Hepatocyte (in vitro differentiated cells): Measurements from ENCODE around the gene CRACR2A. TPM values are rescaled to one million over a fixed set of nuclear protein-coding genes. Genes with fewer than 3 reads are reported as not detected.

Experiments
- DNase-seq: peaks from one replicate; pipeline ENCODE4 v3.0.0-alpha.2; 2016; ENCODE audit warnings: low spot score
- H2AFZ ChIP-seq: fragments of 200-600 bp; sonication (generic); 2 replicates; pipeline ENCODE4 v1.6.0; 2016; ENCODE audit warnings: antibody characterized with exemption, mild to moderate bottlenecking
- H3K27ac ChIP-seq: fragments of 200-600 bp; sonication (generic); 2 replicates; pipeline ENCODE4 v1.5.1; 2016; ENCODE audit warnings: mild to moderate bottlenecking
- H3K27me3 ChIP-seq: fragments of 200-600 bp; sonication (generic); 2 replicates; pipeline ENCODE4 v1.6.1; 2016
- H3K36me3 ChIP-seq: fragments of 200-600 bp; sonication (generic); replicated peaks from 2 replicates; pipeline ENCODE4 v1.5.1; 2016; ENCODE audit warnings: low read depth; ENCODE audit not compliant: insufficient read depth
- H3K4me1 ChIP-seq: fragments of 200-600 bp; sonication (generic); 2 replicates; pipeline ENCODE4 v1.5.1; 2016; ENCODE audit warnings: mild to moderate bottlenecking, moderate library complexity; ENCODE audit not compliant: insufficient read depth
- H3K4me2 ChIP-seq: fragments of 200-600 bp; sonication (generic); 2 replicates; pipeline ENCODE4 v1.6.0; 2016
- H3K4me3 ChIP-seq: fragments of 200-600 bp; sonication (generic); 2 replicates; pipeline ENCODE4 v1.5.1; 2016; ENCODE audit warnings: mild to moderate bottlenecking
- H3K79me2 ChIP-seq: fragments of 200-600 bp; sonication (generic); 2 replicates; pipeline ENCODE4 v1.6.0; 2017; ENCODE audit warnings: mild to moderate bottlenecking
- H3K9me2 ChIP-seq: fragments of 200-600 bp; sonication (generic); replicated peaks from 2 replicates; pipeline ENCODE4 v1.6.0; 2017; ENCODE audit warnings: mild to moderate bottlenecking; ENCODE audit not compliant: insufficient read depth
- H3K9me3 ChIP-seq: fragments of 200-600 bp; sonication (generic); 2 replicates; pipeline ENCODE4 v1.5.1; 2016; ENCODE audit warnings: low read depth, mild to moderate bottlenecking
- H4K20me1 ChIP-seq: fragments of 200-600 bp; sonication (generic); 2 replicates; pipeline ENCODE4 v1.6.0; 2016; ENCODE audit warnings: mild to moderate bottlenecking; ENCODE audit not compliant: insufficient read depth, poor library complexity, severe bottlenecking
- CTCF ChIP-seq: fragments of 200-600 bp; sonication (generic); IDR thresholded peaks from 2 replicates; pipeline ENCODE4 v1.5.1; 2016; ENCODE audit warnings: antibody characterized with exemption, mild to moderate bottlenecking; ENCODE audit not compliant: poor library complexity
- EZH2 ChIP-seq: fragments of 200-600 bp; sonication (generic); IDR thresholded peaks from 2 replicates; pipeline ENCODE4 v1.6.1; 2016; ENCODE audit warnings: antibody characterized with exemption, mild to moderate bottlenecking, borderline replicate concordance
- EZH2phosphoT487 ChIP-seq: fragments of 200-600 bp; sonication (generic); IDR thresholded peaks from one replicate; pipeline ENCODE4 v1.6.1; 2018; ENCODE audit warnings: antibody characterized with exemption, mild to moderate bottlenecking, low read depth, moderate library complexity; ENCODE audit not compliant: unreplicated experiment, severe bottlenecking
- WGBS: methylation state at CpG from one replicate; pipeline ENCODE4 v1.1.6; 2016; ENCODE audit warnings: low lambda C conversion rate; ENCODE audit errors: missing lambda C conversion rate; 5-methylcytosine and 5-hydroxymethylcytosine counted together
- polyA plus RNA-seq: library from polyadenylated mRNA; unstranded; fragments of >200 nt; fragmentation: Nextera tagmentation; extraction: Ambion mirVana; gene quantifications from 2 replicates; pipeline ENCODE4 v1.2.1, GENCODE V29; 2016
- total RNA-seq: library from RNA; depleted of rRNA; stranded (reverse); fragments of >200 nt; gene quantifications from 2 replicates; pipeline ENCODE4 v1.2.3, GENCODE V29; 2014

Gene CRACR2A
- total and polyA plus RNA-seq, 2 experiments from 2014 or later, result 0.30 to 0.80 TPM

- Histone ChIP-seq H3K9me2 (no peaks in the 10 kb centered on the region), H3K4me2 (no peak overlapping the region), H3K27ac (no peak overlapping the region), H4K20me1 (no peaks in the 10 kb centered on the region), H3K9me3 (no peaks in the 10 kb centered on the region), H3K36me3 (no peaks in the 10 kb centered on the region), H3K4me3 (no peak overlapping the region), H3K4me1 (no peaks in the 10 kb centered on the region), H3K27me3 (peaks cover 29% of the 10 kb centered on the region), H3K79me2 (no peaks in the 10 kb centered on the region), H2AFZ (no peak overlapping the region)
- TF ChIP-seq EZH2 (no peak), CTCF (no peak), EZH2phosphoT487 (no peak)
- WGBS, result 47% methylated on average over 14 of the region's 14 CpGs
- no peak for DNase-seq
These were observed 152.7 kb downstream of the CRACR2A start for GRCh38 chr12:3600039-3600720.

GRCh38 chr12:3598896-3599860 lies 153.7 kb downstream of the CRACR2A start:
- H2AFZ ChIP-seq, result no peak overlapping the region
- H3K36me3 ChIP-seq, result no peaks in the 10 kb centered on the region
- TF ChIP-seq EZH2, result no peak
- 88% methylated on average over 17 of the region's 17 CpGs for WGBS
- H3K27ac ChIP-seq, result no peak overlapping the region
- no peaks in the 10 kb centered on the region for H3K9me3 ChIP-seq
- no peaks in the 10 kb centered on the region for H3K4me1 ChIP-seq
- H3K9me2 ChIP-seq, result no peaks in the 10 kb centered on the region
- no peak overlapping the region for H3K4me2 ChIP-seq
- H4K20me1 ChIP-seq, result no peaks in the 10 kb centered on the region
- H3K4me3 ChIP-seq, result no peak overlapping the region
- H3K79me2 ChIP-seq, result no peaks in the 10 kb centered on the region
- no peak for DNase-seq
- H3K27me3 ChIP-seq, result peaks cover 19% of the 10 kb centered on the region

- peaks cover 14% of the 10 kb centered on the region for H3K27me3 ChIP-seq
These were observed 155.2 kb downstream of the CRACR2A start for GRCh38 chr12:3597526-3598210.

More at GRCh38 chr12:3597526-3598210, 155.2 kb downstream of the CRACR2A start:
- Histone ChIP-seq H3K36me3 (no peaks in the 10 kb centered on the region), H3K4me2 (no peak overlapping the region), H2AFZ (no peak overlapping the region), H3K79me2 (no peaks in the 10 kb centered on the region), H3K9me3 (no peaks in the 10 kb centered on the region), H3K4me3 (no peak overlapping the region), H3K9me2 (no peaks in the 10 kb centered on the region), H3K4me1 (no peaks in the 10 kb centered on the region), H4K20me1 (no peaks in the 10 kb centered on the region), H3K27ac (no peak overlapping the region)
- WGBS, result 82% methylated on average over 7 of the region's 7 CpGs
- TF ChIP-seq EZH2phosphoT487 (no peak), EZH2 (no peak), CTCF (no peak)
- DNase-seq, result no peak
